Activated CD4-positive, alpha-beta T cell treated with anti-CD3 and anti-CD28 coated beads, Interleukin-2, Interleukin-4, amounts not matched to agents 100 ng/mL and 50 ng/mL, durations not matched to agents 16 hours and 8 hours (primary cell): ENCODE measurements around the gene FAM25C.
"Not testable (repeated sequence)": the region's sequence is repeated elsewhere in the genome, so short reads cannot be mapped to it uniquely, and the experiment has no call there.

Experiments used
- DNase-seq: peaks from one replicate; pipeline ENCODE4 v3.0.0-alpha.2; 2020; ENCODE audit warnings: low spot score

Gene FAM25C

DNA sequence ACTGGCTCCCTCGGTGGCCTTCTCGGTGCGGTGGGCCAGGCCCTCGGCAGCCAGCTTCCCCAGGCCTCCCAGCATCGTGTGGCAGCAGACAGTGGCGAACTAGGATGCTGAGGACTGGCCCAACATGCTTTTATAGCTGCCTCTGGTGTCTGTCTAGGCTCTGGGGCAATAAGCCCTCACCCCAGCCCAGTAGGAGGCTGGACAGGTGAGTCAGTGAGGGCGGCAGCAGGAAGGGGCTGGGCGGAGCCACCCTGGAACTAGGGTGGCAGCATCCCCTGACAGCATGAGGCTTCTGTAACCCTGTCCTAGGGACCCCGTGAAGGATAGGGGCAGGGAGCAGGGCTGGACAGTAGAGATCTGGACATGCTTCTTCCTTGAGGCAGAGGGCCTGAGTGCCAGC lies at the start of gene FAM25C:
Gene FAM25C (minus strand): TSS at position 101 of the 400 bp plus-strand sequence. CDS start 26 bp downstream, at position 75.
- DNase-seq: not testable (repeated sequence)

DNA sequence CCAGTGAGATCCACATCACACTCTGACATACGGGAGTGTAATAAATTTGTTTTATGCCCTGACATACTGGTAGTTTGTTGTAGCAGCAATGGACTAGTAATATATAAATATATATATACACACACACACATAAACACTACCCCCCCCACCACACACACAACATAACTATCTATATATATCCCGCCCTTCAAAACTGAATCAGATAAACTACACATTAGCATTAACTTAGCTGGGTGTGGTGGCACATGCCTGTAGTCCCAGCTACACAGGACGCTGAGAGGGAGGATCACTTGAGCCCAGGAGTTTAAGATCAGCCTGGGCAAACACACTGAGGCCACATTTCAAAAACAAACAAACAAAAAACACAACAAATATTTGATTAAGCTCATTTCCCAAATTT lies 45.0 kb upstream of the FAM25C start:
- DNase-seq: not testable (repeated sequence)

DNA sequence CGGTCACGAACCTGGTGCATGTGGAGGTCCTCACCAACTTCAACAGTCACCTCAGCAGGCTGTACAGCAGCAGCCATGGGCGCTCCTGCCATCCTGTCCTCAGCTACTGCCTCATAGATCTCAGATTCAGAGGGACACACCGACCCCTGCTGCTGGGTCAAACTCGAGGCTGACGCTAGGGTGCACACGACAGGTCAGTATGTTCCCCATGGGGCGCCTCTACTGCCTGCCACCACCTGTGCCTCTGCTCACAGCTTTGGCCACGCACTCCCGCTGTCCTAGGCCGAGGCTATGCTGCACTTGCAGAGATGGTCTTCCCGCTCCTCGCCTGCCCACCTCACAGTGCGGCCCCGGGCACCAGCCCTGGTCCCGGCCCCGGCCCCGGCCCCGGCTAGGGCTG lies 31.8 kb upstream of the FAM25C start:
- DNase-seq: not testable (repeated sequence)

DNA sequence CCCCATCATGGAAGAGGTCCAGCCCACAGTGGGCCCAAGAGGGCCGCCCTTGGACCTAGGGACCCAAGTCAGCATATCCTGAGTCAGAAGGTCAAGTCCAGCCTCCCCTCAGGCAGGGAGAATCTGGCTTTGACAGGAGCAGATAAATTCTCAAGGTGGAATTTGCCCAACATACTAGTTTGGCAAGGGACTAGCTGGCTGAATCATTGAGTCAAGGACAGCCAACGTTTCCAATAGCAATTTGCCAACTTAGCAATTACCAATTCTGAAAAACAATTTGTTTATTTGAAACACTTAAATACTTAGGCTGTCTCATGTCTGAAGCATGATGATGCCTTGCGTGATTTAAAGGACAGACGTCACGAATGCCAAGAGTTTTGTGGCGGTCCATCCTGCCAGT lies 2.7 kb upstream of the FAM25C start:
- not testable (repeated sequence) for DNase-seq

DNA sequence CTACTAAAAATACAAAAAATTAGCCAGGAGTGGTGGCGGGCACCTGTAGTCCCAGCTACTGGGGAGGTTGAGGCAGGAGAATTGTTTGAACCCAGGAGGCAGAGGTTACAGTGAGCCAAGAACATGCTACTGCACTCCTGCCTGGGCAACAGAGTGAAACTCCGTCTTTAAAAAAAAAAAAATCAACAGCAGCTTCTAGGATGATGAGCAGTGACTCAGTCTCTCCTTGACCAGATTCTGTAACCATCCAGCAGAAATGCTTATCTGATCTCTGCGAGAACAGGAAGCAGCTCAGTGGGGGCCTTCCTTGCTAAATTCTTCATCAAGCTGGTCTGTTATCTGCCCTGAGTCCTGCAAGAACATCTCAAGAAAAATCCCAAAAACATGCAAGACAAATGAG lies 5.5 kb downstream of the FAM25C start:
- peak; percentile 24 for DNase-seq

DNA sequence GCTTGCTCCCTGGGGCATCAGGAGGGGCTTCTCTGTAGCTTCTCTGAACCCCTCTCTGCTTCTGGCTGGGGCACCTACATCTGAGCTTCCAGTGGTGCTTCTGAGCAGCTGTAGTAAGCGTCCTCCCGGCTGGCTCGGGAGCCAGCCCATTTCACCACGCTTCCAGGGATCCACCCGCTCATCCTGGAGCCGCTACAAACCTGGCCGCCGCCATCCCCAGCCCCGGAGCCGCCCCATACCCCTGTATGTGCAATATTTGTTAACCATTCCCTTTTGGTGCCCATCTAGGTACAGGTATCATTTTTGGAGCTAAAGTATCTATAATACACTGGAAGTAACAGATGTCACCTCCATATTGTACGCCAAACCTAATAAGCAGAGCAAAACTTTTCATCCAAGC lies 7.0 kb downstream of the FAM25C start:
- not testable (repeated sequence) for DNase-seq

DNA sequence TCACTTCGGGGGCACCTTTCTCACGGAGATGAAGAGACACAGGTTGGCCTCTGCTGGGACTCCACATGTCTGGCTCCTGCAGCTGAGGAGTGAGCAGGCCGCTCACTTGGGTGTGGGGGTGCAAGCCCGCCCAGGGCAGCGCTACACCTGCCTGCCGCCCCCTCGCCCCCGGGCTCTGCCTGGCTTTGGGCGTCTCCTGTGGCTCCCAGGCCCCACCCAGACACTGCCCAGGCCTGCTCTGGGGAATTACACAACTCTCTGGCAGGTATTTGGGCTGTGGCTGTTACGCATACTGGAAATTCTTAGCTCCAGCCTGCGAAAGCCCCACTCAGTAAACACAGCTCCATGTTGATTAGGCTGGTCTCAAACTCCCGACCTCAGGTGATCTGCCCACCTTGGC lies 7.9 kb downstream of the FAM25C start:
- not testable (repeated sequence) for DNase-seq

DNA sequence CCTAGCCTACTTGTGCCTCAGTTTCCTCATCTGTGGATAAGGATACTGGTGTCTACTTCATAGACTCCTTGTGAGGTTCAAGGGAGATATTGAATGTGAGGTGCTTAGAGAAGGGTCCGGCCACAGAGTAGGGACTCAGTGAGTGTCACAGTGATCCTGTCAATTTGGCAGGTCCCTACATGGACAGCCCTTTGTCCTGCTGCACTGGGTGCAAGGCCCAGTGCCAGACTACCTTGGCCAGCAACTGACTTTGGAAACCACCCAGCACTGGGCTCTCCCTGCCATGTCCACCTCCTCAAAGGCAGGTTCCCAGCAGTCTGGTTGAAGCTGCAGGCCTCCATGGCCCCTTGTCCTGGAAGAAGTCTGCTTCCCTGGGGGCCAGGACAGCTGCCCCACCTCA lies 9.5 kb downstream of the FAM25C start:
- not testable (repeated sequence) for DNase-seq

DNA sequence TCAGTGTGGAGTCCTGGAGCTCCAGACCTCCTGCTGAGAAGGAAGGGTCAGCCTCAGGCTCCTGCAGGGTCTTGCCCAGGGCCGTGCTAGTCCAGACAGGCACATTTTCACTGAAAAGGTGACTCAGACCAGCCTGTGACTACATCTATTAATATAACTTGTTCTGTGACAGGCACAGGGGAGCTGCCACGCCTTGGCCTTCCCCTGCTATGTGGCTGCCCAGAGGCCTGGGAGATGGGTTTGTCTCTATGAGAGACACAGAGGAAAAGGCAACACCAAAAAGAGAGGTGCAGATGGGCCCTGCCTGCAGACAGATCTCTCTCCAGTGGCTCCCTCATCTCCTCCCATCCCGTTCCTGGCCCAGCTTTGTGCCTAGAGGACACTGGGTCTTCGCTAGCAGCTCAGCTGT lies 10.0 kb downstream of the FAM25C start:
- not testable (repeated sequence) for DNase-seq

DNA sequence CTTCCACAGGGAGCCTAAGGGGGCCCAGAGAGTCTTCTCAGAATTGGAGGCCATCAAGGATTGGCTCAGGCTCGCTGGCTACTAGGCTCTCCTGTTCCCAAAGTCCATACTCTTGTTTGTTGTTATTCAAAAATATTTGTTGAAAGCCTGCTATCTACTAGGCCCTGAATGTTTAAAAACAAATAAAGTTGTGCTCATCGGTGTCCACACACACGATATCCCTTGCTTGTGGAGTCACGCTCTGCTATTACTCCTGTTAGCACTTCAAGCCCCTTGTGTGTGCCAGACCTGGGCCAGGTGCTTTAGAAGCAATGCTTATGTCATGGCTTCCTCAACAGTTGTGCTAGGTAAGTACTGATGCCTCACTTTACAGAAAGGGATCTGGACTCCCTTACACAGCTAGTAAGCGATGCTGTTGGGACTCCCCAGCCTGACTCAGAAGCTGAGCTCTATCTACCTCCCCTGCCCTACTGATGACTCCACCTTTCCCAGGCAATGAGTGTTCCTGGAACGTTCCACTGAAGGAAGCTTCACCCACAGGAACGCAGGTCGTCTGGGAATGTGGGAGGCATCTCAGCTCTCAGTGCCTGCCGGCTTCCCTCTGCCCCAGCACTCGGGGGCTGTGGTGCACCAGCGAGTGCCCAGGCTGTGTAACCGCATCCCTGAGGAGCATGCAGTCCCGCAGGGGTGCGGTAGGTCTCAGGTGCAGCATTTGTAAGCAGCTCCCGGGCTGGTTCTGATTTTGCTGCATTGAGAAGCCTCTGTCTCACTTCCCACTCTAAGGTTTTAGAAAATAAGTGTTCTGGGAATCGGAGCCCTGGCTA lies 10.7 kb downstream of the FAM25C start:
- not testable (repeated sequence) for DNase-seq

DNA sequence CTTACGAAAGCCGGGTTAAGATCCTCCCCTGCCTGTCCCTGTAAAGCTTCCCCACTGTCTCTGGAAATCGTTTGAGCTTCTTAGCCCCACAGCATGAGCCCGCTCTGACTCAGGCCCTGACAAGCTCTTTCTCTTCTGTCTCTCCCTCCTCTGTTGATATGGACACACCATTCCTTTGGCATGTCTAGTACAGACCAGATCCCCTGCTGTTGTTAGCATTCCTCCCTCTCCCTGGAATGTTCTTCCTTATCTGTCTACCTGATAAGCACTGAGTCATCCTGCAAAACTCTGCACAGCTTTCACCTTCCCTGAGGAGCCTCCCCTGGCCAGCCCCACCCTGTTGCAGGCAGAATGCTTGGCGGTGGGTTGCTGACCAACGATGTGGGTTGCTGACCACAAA lies 11.6 kb downstream of the FAM25C start:
- DNase-seq: not testable (repeated sequence)

DNA sequence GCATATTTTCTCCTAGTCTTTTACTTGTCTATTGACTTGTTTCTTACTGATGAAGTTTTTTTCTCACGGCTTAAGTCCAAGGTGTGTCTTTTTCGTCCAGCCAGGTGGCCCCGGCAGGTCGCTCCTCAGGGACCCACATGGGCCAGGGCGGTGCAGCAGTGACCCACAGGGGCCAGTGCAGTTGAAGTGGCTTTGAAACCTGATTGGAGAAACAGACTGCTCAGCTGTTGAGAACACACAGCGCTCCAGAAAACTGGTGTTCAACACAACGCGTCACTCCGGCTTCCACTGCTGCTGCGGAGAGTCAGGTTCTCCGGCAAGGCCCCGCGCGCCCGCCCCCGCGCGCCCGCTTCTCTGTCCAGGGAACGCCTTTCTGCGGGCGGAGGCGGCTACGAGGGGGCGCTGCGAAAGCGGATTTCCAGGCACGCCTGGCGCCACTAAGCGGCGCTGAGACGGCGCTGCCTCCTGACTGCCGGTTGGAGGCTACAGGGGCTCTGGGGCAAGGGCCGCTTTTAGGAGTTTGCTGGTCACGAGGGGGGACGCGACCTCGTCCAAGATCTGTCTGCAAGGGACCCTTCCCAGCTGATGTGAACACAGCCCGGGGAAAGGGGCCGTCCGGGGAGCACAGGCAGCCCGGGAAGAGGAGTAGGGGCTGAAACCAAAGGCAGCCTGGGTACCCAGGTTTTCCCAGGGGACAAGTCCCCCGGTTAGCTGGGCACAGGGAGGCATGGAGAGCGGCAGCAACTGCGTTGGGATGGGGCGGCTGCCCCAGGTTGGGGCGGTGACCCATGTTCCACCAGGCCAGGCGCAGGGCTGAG lies 13.0 kb downstream of the FAM25C start:
- DNase-seq: not testable (repeated sequence)

DNA sequence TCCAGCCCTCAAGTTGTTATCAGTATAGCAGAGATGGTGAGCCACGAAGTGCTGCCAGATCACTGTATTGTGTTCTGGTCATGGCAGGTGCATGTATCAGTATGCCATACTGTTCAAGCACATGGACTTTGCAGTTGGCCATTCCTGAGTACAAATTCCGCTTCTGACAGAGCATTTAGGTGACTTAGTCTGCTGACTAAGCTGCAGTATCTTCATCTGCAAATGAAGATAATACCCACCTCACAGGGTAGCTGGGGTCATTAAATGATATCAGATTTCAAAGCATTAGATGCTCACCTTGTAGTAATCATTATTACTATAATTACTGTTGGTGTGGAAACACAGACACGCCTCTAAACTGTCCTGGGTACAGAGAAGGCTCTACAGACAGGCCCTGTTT lies 24.2 kb downstream of the FAM25C start:
- not testable (repeated sequence) for DNase-seq

DNA sequence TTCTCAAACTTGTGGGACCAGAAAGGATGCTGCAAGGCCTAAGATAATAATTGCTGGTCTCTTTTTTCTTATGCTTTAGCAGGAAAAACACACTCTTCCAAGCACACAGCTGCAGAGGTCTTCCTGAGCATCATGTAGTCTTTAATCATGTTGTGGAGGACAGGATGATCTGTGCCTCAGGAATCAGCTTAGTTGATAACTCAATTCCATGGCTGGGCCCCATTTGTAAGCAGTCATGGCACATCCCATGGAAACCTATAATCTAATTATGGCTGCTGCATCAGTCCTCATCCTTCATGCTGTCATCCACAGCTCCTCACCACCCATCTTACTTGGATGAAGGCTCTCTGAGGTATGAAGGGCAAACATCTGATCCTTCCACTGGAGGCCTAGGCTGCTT lies 26.5 kb downstream of the FAM25C start:
- DNase-seq: not testable (repeated sequence)

DNA sequence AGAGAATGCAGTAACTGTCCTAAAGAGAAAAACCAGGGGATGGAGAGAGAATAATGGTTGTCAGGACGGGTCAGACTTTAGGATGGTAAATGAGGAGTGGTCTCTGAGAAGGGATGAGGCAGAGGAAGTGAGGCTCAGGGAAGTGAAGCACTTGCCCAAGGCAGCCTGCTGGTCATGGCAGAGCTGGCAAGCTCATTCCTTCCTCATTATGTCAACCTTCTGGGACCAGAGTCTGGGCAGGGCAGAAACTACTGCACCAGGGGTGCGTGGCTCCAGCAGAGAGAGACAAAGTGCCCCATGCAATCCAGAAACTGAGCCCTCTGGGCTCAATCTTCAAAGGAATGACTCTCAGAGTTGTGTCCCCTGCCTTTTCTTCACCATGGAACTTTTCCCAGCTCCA lies 27.5 kb downstream of the FAM25C start:
- not testable (repeated sequence) for DNase-seq

DNA sequence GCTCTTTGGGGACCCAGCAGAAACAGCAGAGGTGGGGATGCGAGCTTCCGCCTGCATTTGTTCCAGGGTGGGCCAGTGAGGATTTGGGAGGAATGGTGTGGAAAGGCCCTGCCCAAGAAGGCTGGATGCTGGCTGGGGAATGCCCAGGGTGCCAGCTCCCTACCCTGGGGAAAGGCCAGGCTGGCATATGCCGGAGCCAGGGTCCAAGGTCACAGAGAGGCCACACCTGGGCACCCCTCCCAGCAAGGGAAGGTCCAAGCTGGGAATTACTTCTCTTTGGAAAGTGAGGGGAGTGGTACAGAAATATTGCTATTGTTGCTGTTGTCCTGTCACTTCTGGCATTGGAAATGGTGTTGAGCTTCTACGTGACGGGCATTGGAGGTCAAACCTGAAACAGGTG lies 28.0 kb downstream of the FAM25C start:
- not testable (repeated sequence) for DNase-seq

DNA sequence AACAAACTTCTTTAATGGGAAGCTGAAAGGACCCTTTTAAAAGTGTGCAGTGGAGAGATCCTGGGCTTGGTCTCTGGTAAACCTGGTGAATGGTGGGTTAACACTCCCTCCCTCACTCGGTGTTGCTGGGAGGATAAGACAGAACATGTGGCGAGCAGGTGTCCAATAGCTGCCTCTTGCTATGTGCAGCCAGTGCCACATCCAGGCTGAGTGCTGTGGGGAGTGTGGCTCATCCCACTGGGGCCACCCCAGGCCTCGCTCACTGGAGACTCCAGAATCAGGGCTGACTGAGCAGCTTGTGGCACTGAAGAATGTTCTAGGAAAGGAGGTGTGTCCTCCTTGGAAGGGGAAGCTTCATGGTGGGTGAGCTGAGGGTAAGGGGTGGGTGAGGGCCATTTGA lies 29.5 kb downstream of the FAM25C start:
- DNase-seq: not testable (repeated sequence)

DNA sequence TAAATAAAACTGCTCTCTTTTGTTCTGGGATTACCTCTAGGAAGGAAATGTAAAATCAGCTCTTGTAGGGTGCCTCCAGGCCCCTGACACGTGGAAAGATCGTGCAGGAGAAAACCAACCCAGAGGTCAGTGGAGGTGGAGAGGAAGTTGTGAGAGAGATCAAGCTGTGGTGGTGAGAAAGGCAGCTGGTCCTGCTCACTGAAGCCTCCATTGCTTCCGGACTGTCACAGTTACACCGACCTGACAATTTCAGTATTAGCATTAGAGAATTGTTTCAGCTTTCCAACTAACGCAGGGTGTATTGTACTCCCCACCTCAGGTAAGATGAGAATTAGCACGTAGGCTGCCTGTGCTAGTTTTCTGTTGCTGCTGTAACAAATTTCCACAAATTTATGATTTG lies 30.6 kb downstream of the FAM25C start:
- DNase-seq: not testable (repeated sequence)

DNA sequence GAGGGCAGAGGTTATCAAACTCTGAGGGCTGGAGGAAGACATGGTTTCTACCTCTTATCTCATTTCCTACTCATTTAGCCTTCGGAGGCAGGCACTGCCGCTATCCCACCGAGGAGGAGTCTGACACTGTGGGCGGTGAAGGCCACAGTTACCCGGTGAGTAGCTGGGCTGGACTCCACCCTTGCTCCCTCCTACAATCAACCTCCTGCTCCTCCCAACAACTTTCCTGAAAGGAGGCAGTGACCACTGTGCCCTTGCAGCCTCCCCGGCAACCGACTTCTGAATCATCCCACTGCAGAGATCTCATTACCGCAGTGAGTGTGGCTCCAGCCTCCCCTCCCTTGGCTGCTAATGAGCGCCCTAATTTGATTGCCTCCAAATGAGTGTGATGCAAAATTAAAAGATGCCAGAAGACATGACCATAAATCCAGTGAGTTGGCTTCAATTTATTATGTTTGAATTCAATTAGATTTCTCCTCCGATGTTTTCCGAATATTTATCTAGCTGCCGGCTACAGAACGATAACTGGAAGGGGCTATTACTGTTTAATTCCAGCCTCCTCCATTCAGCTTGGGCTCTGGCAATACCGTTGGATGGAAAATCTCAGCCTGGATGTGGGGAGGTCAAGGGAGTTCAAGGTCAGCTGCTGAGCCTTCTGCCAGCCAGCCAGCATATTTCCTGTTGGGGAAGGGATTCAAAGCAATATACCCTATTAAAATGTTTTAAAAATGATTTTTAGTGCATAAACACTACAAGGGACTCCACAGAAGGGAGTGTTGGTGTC lies 35.1 kb downstream of the FAM25C start:
- DNase-seq: not testable (repeated sequence)

DNA sequence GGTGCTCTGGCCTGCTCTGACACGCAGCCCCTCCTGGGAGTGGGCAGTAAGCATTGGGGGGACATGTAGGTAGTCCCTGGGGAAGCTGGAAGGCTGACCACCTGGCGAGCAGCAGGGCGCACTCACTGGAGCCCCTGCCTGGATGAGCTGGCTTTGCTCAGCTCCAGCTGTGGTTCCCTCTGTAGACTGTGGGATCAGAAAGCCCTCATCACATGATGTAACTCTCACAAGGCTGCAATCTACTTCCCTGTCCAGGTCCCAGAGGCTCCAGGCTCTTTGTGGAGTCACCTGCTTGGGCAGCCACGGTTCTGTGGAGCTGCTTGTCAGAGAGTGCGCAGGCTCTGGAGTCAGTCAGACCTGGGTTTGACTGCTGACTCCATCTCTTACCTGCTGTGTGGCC lies 36.8 kb downstream of the FAM25C start:
- not testable (repeated sequence) for DNase-seq

DNA sequence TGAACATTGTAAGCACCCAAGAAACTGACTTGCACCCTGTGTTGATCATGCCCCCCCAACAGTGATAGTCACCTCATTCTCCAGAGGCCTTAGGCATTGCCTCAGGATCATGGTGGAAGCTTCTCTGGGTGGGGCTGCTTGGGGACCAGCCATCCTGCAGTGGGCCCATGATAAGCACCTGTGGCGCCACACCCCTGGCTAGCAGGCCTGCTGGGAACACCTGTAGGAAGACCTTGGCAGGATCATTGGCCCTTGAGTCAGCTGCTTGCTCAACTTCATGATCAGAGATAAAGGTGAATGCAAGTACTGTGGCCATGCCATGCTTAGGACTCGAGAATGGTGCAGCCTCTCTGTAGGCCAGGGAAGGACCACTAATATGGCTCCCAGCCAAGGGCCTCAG lies 38.9 kb downstream of the FAM25C start:
- DNase-seq: not testable (repeated sequence)

DNA sequence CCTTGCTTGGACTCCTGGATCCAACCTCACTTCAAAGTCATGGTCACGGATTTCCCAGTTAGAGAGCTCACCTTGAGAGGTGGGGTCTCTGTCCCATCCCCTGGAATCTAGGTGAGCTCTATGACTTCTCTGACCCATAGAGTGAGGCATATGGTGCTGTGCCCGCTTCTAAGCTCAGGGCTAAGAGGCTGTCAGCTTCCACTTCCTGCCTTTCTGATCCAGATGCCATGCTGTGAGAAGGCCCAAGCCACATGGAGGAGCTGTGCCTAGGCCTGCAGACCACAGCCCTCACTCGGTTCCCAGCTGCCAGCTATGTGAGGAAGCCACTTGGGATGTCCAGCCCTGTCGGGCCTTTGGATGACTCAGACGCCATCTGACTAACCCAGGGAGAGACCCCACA lies 39.9 kb downstream of the FAM25C start:
- DNase-seq: not testable (repeated sequence)
